ENCODE data around the gene RBM20.
A peak's percentile ranks its signal among the peaks of the same experiment; 100 is the strongest.

RBM20 gene

DNA sequence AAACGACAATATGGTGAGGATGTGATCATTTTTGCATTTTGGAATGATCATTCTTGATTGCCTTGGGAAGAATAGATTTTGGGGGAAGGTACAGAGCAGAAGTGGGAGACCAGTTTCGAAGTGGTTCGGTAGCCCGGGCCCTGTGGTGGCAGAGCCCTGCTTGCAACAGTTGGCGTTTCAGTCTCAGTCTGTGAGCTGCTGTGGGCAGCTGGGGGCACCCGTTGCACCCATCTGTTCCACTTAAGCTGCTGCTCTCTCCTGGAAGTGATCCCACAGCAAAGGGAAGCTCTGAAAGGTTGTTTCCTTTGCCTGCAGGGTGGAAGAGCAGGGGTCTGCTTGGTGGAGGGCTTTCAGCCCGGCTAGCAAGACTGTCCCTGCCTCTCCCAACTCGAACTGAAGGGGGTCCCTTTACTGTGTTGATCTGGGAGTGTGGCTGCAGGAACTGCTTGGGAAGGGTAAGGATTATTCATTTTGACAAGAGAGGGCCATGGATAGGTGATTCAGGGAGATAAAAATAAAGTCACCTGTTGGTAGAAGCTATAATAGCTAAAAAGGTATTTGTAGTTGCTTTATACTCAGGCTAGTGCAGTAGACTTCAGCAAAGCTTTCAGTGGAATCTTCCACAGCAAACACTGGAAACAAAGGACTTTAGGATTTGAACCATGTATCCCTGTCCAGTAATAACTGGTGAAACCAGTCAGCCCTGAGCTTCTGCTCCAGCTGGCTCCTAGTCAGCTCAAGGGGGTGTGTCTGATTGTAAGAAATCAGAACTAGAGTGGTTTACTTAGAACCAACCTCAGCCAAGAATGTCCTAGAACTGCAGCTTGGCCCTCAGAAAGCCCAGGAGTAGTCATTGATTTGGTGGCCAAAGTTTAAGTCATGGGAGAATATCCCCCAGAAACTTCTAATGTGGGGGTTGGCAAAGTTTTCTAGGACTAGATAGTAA lies 174.4 kb downstream of the RBM20 start:
- no peak for DNase-seq

DNA sequence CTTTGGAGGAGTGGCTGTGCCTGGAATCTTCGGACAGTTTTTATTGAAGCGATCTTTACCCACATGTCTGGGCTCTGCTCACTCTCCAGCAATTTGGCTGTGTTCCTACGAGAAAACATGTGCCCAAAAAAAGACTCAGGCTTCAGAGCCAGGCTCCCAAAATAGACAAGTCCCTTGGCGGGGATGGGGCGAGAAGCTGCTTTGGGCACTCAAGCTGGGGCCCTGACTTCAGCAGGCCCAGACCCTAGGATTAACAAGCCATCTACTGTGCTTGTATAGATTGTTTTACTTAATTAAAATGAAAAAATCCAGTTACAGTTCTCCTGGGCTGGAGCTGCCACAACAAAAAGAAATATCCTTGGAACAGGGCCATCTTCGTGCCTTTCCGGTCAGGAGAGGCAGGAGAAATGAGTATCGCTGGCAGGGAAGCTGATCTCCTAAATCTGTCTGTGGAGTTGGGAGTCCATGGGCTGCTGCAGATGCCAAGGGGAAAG lies 176.2 kb downstream of the RBM20 start:
- peak; percentile 57 for DNase-seq

- no peak for DNase-seq
These were observed 177.4 kb downstream of the RBM20 start for GRCh38 chr10:110821508-110821907.

DNA sequence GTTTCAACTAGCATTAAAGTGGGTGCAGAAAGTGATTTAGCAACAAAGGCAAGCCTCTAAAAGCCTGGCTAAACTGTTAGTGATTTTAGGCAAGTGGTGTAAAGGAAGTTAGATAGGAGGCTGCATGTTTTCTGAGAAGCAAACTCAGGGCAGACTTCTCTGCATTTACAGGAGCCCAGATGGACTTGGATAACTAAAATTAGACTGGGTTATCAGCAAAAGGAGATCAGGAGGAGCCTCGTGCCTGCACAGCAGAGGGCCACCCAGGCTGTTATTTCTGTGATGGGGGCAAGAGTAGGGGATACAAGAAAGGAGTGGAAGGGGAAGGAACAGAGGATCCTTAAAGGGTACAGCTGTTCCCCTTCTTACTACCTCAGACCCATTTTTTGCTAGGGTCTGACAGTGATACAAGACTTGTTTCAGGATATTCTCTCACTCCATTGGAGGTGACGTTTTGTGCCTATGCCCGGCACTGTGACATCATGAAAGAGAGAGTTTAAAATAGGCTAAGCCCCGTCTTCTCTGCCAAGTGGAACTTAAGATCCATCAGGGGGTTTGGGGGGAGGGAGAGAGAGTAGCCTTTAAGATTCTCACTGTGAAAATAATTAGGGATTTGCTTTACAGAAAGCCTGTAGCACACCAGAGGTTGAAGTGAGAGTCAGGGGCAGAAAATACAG lies 178.0 kb downstream of the RBM20 start:
- DNase-seq, result no peak

- DNase-seq, result peak; percentile 24
These were observed 178.7 kb downstream of the RBM20 start for GRCh38 chr10:110822712-110823311.

- no peak for DNase-seq
These were observed 180.0 kb downstream of the RBM20 start for GRCh38 chr10:110824152-110824441.

GRCh38 chr10:110824660-110825059 lies 180.5 kb downstream of the RBM20 start:
- DNase-seq, result no peak

- no peak for DNase-seq
These were observed 181.4 kb downstream of the RBM20 start for GRCh38 chr10:110825508-110825907.

DNA sequence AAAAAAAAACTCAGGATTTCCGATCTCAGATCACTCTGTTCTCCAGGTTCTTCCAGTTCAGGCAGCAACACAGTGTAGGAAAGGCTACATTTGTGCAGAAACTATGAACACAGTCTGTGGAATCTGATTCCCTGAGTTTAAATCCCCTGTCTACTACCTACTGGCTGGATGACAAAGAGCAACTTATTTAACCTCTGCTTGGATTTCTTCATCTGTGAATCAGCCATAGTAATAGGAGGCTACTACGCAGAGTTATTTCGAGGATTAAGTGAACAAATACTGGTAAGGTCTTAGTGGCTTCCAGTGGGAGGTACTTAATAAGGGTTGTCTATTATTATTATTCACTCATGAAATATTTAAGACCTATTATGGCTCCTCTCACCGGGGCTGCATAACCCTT lies 183.3 kb downstream of the RBM20 start:
- DNase-seq, result no peak

DNA sequence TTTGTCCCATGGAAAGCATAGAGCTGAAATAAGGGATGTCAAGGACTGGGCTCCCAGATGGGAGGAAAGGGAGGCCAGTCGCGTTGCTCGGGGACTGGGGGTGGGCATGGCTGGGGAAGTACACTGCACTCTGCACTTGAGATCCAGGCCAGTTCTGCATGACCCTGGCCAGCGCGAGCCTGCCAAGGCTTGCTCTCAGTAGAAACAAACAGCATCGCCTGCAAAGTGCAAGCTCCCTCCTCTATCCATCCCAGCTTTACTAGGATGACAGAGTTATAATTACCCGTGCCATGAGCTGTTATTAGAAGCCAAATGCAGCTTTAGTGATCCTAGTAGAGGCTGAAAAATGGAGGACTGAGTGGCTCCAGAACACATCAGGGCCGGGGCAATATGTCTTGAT lies 183.7 kb downstream of the RBM20 start:
- DNase-seq, result no peak

DNA sequence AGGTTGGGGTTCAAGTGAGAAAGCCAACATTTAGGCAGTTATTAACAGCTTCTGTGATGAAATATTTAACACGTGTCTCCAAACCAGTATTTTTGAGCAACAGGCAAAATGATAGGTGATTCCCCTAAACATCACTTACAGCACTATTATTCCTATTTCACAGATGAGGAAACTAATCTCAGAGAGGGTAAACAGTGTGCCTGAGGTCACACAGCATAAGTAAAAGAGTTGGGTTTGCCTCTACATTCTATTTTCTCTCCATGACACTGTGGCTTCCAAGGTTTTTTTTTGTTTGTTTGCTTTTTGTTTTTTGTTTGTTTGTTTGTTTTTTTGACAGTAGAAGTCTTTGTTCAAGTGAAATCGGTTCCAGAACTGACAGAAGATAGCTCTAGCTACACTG lies 184.4 kb downstream of the RBM20 start:
- no peak for DNase-seq

DNA sequence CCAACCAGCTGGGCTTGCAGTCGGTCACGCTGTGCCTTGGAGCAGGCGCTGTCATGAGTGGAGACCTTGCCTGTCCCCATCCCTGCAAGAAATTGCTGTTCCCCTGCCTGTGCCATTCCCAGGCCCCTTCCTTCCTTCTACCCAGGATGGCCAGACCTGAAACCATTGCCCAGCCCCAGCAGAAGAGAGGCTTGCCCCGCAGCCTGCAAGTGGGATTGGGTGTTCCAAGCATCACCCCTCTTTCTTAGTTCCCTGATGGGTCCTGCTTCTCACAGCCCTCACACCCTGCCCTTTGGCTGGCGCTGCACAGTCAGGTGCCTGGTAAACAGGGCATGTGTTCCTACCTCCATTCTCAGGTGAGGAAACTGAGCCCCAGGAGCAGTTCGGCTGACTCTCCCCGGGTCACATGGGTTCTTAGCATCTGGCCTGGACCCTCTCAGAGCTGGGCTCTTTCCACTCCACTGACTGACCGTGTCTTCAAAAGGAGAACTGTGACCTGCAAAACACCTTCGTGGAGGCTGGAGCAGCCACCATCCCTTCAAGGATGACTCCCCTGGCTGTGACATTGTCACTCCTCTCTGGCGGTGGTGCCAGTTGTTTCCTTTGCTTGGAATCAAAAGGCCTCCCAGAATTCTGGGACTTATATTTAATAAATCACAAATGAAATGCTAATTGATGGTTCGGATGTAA lies 185.7 kb downstream of the RBM20 start:
- no peak for DNase-seq

DNA sequence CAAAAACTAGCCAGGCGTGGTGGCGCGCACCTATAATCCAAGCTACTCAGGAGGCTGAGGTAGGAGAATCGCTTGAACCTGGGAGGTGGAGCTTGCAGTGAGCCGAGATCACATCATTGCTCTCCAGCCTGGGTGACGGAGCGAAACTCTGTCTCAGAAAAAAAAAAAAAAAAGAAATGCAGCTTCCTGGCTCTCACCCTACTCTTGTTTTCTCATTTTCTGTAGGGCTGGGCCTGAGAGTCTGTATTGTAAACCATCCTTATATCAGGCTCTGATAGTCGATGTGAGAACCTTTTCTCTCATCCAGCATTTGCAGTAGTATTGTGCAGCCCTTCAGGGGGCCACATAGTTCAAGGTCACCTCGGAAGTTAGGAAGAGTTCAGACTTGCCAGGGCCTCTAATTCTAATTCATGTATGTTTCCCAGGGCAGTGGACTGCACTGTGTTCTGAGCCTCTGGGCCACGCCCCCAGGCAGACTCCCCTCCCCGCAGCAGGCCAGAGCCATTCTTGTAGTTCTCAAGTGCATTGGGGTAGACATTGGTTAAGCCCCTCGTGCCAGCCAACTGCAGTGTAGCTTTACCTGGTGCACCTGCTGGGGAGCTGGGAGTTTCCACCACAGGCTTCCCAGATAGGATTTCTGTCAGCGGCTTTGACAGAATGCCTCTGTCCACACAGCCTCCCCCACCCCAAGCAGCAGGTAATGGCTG lies 189.3 kb downstream of the RBM20 start:
- no peak for DNase-seq

- no peak for DNase-seq
These were observed 189.9 kb downstream of the RBM20 start for GRCh38 chr10:110833941-110834628.

- DNase-seq, result no peak
These were observed 190.6 kb downstream of the RBM20 start for GRCh38 chr10:110834629-110835301.

DNA sequence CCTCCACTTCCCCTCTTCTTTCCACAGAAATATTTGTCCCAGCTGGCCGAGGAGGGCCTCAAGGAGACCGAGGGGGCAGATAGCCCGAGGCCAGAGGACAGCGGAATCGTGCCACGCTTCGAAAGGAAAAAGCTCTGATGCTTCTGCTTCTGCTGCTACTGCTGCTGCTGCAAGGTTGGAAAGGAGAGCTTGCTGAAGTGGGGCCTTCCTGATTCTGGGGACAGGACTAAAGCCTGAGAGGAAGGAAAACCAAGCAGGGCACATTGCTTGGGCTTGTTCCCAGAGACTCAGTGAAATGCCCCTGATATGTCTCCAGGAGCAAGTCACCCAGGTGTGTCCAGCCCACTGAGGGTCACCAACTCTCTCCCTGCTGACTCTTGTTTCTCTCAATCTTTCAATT lies 191.7 kb downstream of the RBM20 start:
- no peak for DNase-seq

GRCh38 chr10:110836706-110837105 lies 192.6 kb downstream of the RBM20 start:
- DNase-seq, result no peak

DNA sequence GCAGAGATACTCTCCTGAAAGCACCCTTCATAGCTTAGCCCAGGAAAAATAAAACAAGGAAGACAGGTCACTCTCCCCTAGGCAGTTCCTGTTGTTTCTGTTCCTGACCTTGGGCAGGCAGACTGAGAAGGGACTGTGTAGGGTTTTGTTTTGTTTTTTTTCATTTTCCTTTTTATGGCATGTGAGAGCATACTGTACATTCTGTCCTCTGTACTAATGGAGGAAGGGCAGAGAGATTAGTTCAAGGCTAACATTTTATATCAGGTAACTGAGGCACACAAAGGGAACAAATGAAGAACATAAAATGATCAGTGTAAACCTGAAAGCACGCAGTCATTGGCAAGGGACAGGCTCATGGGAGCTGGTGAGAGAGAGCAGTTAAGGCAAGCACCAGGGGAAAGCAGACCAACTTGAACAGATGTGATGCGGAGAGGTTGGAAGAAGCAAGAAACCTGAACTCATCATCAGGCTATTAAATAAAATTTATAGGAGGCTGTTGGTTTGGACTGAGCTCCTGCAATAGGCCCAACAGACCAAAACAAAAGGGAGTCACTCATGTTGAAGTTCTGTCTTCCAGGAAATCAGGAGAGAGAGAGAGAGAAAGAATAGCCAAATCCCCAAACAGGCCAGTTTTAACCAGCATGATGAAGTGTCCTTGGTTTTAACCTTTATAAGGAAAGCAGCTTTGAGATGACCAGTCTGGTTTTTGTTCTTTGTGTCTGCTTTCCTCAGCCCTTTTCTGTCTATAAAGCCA lies 193.5 kb downstream of the RBM20 start:
- no peak for DNase-seq

GRCh38 chr10:110840225-110840922 lies 196.2 kb downstream of the RBM20 start:
- DNase-seq, result peak; percentile 23

- DNase-seq, result no peak
These were observed 196.8 kb downstream of the RBM20 start for GRCh38 chr10:110840923-110841428.

Measured in midbrain (tissue), 1 donor.